Measurements from ENCODE around the gene TCP11. TPM values are rescaled to one million over a fixed set of nuclear protein-coding genes. Genes with fewer than 3 reads are reported as not detected.

Gene TCP11
- total and polyA plus RNA-seq, 2 experiments from 2014 or later: 0.27 to 0.54 TPM

GRCh38 chr6:35166116-35166515, 25.0 kb upstream of the TCP11 start:
- Histone ChIP-seq H3K4me3 (no peak overlapping the region), H3K27me3 (peaks cover 3% of the 10 kb centered on the region), H3K27ac (no peak overlapping the region), H3K4me1 (ENCODE audit: low read depth) (peaks cover 17% of the 10 kb centered on the region), H3K9me3 (ENCODE audit: low read depth) (no peaks in the 10 kb centered on the region), H3K36me3 (no peaks in the 10 kb centered on the region)
- TF ChIP-seq, protein P1, sequence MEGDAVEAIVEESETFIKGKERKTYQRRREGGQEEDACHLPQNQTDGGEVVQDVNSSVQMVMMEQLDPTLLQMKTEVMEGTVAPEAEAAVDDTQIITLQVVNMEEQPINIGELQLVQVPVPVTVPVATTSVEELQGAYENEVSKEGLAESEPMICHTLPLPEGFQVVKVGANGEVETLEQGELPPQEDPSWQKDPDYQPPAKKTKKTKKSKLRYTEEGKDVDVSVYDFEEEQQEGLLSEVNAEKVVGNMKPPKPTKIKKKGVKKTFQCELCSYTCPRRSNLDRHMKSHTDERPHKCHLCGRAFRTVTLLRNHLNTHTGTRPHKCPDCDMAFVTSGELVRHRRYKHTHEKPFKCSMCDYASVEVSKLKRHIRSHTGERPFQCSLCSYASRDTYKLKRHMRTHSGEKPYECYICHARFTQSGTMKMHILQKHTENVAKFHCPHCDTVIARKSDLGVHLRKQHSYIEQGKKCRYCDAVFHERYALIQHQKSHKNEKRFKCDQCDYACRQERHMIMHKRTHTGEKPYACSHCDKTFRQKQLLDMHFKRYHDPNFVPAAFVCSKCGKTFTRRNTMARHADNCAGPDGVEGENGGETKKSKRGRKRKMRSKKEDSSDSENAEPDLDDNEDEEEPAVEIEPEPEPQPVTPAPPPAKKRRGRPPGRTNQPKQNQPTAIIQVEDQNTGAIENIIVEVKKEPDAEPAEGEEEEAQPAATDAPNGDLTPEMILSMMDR (IDR thresholded peaks at IDR 0.05; ENCODE audit: low read depth, low read length): no peak
- DNase-seq (ENCODE audit: low read depth in 1 of 2, low spot score in 1 of 2): no peak

DNA sequence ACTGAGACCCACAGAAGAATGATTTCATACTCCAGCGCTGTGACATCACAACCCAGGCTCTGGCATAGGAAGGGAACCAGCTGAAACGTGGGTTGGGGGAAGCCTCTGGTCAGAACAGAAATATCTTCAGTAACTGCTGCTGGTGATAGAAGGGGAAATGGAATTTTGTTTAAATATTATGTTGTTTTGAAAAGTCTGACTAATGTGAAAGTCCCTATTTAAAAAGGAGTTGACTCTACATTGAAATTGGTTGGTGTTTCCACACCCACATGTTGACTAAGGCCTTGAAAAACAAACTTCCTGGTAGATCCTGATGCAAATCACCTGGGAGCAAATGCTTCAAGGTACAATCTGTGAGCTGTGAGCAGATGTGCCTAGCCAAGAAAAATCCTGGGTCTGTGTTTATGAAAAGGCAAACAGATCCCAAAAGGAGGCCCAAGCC, 24.5 kb upstream of the TCP11 start:
- H3K4me3 ChIP-seq: no peak overlapping the region
- H3K4me1 ChIP-seq (ENCODE audit: low read depth): peaks cover 17% of the 10 kb centered on the region
- no peaks in the 10 kb centered on the region for H3K9me3 ChIP-seq (ENCODE audit: low read depth)
- H3K27me3 ChIP-seq: peaks cover 7% of the 10 kb centered on the region
- DNase-seq (ENCODE audit: low read depth in 1 of 2, low spot score in 1 of 2): no peak
- TF ChIP-seq, protein P1 (IDR thresholded peaks at IDR 0.05; ENCODE audit: low read depth, low read length): no peak
- no peaks in the 10 kb centered on the region for H3K36me3 ChIP-seq
- H3K27ac ChIP-seq: no peak overlapping the region

- TF ChIP-seq, protein P1 (IDR thresholded peaks at IDR 0.05; ENCODE audit: low read depth, low read length): no peak
- Histone ChIP-seq H3K36me3 (no peaks in the 10 kb centered on the region), H3K9me3 (ENCODE audit: low read depth) (no peaks in the 10 kb centered on the region), H3K4me1 (ENCODE audit: low read depth) (peaks cover 17% of the 10 kb centered on the region), H3K27me3 (peaks cover 11% of the 10 kb centered on the region), H3K4me3 (no peak overlapping the region), H3K27ac (no peak overlapping the region)
- DNase-seq (ENCODE audit: low read depth in 1 of 2, low spot score in 1 of 2): no peak
These were observed 23.7 kb upstream of the TCP11 start for GRCh38 chr6:35164868-35165267.

DNA sequence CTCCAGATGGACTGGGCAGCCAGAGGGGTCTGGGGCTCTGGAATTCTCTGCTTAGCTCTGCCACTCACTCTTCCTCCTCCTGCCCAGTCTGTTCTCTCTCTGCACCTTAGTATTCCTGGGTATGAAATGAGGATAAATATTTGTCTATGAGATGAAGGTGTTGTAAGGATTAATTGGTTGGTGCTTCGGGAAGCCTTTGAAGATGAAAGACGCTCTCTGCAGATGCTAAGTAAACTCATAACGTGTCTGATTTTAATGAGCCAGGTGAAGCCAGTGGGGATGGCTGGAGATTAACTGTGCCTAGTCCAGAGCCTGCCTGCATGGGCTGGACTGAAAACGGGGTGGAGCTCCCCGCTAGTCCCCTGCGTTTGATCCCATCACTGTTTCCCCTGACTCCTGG, 23.1 kb upstream of the TCP11 start:
- Histone ChIP-seq H3K9me3 (ENCODE audit: low read depth) (no peaks in the 10 kb centered on the region), H3K4me1 (ENCODE audit: low read depth) (peaks cover 17% of the 10 kb centered on the region), H3K4me3 (no peak overlapping the region), H3K27me3 (peaks cover 11% of the 10 kb centered on the region), H3K36me3 (no peaks in the 10 kb centered on the region), H3K27ac (no peak overlapping the region)
- TF ChIP-seq, protein P1 (IDR thresholded peaks at IDR 0.05; ENCODE audit: low read depth, low read length): no peak
- DNase-seq (ENCODE audit: low read depth in 1 of 2, low spot score in 1 of 2): no peak

- no peak overlapping the region for H3K4me3 ChIP-seq
- TF ChIP-seq, protein P1 (IDR thresholded peaks at IDR 0.05; ENCODE audit: low read depth, low read length): no peak
- peaks cover 14% of the 10 kb centered on the region for H3K4me1 ChIP-seq (ENCODE audit: low read depth)
- DNase-seq (ENCODE audit: low read depth in 1 of 2, low spot score in 1 of 2): no peak
- no peak overlapping the region for H3K27ac ChIP-seq
- no peaks in the 10 kb centered on the region for H3K36me3 ChIP-seq
- peaks cover 11% of the 10 kb centered on the region for H3K27me3 ChIP-seq
- no peaks in the 10 kb centered on the region for H3K9me3 ChIP-seq (ENCODE audit: low read depth)
These were observed 22.7 kb upstream of the TCP11 start for GRCh38 chr6:35163836-35164235.

All from cardiac muscle cell (in vitro differentiated cells and primary cell).